HG02642 (cell line): ENCODE results near the gene HES7.
"Not testable (repeated sequence)": the region's sequence is repeated elsewhere in the genome, so short reads cannot be mapped to it uniquely, and the experiment has no call there.

Experiments used
- ATAC-seq: cut with Tn5 transposase; IDR thresholded peaks from one replicate; pipeline ENCODE4 v1.9.1; 2021; ENCODE audit warnings: mild to moderate bottlenecking; ENCODE audit not compliant: unreplicated experiment, poor library complexity

HES7 gene

GRCh38 chr17:8124350-8125153 lies 646 bp upstream of the HES7 start:
- ATAC-seq, result no peak

GRCh38 chr17:8122924-8123694 lies 797 bp downstream of the HES7 start:
- no peak for ATAC-seq

- ATAC-seq, result no peak
Measured at GRCh38 chr17:8122422-8122923, 1.4 kb downstream of the HES7 start.

- ATAC-seq, result peak; percentile 30
Measured at GRCh38 chr17:8121681-8122421, 2.1 kb downstream of the HES7 start.

GRCh38 chr17:8121407-8121680 lies 2.6 kb downstream of the HES7 start:
- ATAC-seq, result no peak

- ATAC-seq, result no peak
Measured at GRCh38 chr17:8120520-8121406, 3.1 kb downstream of the HES7 start.

- ATAC-seq, result peak; percentile 25
Measured at GRCh38 chr17:8119581-8120519, 4.1 kb downstream of the HES7 start.

GRCh38 chr17:8118769-8119580 lies 4.9 kb downstream of the HES7 start:
- peak; percentile 46 for ATAC-seq

GRCh38 chr17:8117980-8118768 lies 5.7 kb downstream of the HES7 start, which contains the start of gene ALOXE3:
TSS of gene ALOXE3 (minus strand) at chr17:8118514. CDS start at chr17:8117990, 524 bp downstream.
- ATAC-seq, result no peak

GRCh38 chr17:8117367-8117979 lies 6.4 kb downstream of the HES7 start:
- ATAC-seq, result no peak

GRCh38 chr17:8116776-8117175 lies 7.1 kb downstream of the HES7 start:
- no peak for ATAC-seq

GRCh38 chr17:8110907-8111306 lies 13.0 kb downstream of the HES7 start:
- no peak for ATAC-seq

- no peak for ATAC-seq
Measured at GRCh38 chr17:8110456-8110804, 13.5 kb downstream of the HES7 start.

- ATAC-seq, result peak; percentile 59
Measured at GRCh38 chr17:8109661-8110455, 14.0 kb downstream of the HES7 start.

- ATAC-seq, result no peak
Measured at GRCh38 chr17:8108972-8109660, 14.8 kb downstream of the HES7 start.

- ATAC-seq, result not testable (repeated sequence)
Measured at GRCh38 chr17:8106980-8107379, 16.9 kb downstream of the HES7 start.
